ENCODE data around the gene BAIAP2L1. TPM values are rescaled to one million over a fixed set of nuclear protein-coding genes. Genes with fewer than 3 reads are reported as not detected.

BAIAP2L1 gene
- total RNA-seq, 4 donors from 2014 or later, result 17.2 to 28.9 (median 20.7) TPM

GRCh38 chr7:98278408-98278807, 122.5 kb downstream of the BAIAP2L1 start:
- intact Hi-C loops (cut with DNase I; ENCODE audit: low total_unique reads), result no loop called here
- TF ChIP-seq, protein P1, sequence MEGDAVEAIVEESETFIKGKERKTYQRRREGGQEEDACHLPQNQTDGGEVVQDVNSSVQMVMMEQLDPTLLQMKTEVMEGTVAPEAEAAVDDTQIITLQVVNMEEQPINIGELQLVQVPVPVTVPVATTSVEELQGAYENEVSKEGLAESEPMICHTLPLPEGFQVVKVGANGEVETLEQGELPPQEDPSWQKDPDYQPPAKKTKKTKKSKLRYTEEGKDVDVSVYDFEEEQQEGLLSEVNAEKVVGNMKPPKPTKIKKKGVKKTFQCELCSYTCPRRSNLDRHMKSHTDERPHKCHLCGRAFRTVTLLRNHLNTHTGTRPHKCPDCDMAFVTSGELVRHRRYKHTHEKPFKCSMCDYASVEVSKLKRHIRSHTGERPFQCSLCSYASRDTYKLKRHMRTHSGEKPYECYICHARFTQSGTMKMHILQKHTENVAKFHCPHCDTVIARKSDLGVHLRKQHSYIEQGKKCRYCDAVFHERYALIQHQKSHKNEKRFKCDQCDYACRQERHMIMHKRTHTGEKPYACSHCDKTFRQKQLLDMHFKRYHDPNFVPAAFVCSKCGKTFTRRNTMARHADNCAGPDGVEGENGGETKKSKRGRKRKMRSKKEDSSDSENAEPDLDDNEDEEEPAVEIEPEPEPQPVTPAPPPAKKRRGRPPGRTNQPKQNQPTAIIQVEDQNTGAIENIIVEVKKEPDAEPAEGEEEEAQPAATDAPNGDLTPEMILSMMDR (IDR thresholded peaks at IDR 0.05), result no peak
- no peak for TF ChIP-seq POLR2A (IDR thresholded peaks at IDR 0.05)
- no peak overlapping the region for H3K4me3 ChIP-seq (ENCODE audit: low read depth, poor library complexity, severe bottlenecking)
- DNase-seq (ENCODE audit: low spot score in 2 of 2), result no peak
- 93 to 95% methylated on average over 5 of the region's 5 CpGs for WGBS, 2 donors

DNA sequence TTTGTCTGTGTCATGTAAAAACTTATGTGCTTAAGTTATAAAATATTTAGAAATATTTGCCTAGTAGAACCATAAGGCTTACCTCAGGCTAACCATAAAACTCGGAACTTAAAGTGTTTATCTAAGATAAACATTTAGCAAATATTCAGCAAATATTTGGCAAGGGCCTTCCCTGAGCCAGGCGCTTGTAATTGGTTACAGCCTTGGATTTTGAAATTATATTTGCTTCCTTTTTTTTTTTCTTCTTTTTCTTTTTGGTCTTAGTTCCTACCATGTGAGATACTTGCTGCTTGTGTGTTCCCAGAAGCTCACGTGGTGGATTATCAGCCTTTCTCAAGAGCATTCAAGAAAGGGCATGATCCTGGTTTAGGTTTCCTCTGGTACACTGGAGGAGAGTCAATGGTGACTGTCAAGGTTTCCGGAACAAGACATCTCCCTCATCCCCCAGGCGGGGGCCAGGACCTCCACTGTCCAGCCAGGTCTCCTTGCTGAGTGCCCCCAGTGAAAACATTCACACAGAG, 124.6 kb downstream of the BAIAP2L1 start:
- WGBS, 2 donors, result 55 to 67% methylated on average over 5 of the region's 5 CpGs
- TF ChIP-seq, protein P1 (IDR thresholded peaks at IDR 0.05), result no peak
- no peak for TF ChIP-seq POLR2A (IDR thresholded peaks at IDR 0.05)
- intact Hi-C loops (cut with DNase I; ENCODE audit: low total_unique reads), result no loop called here
- DNase-seq (ENCODE audit: low spot score in 2 of 2), result no peak
- no peak overlapping the region for H3K4me3 ChIP-seq (ENCODE audit: low read depth, poor library complexity, severe bottlenecking)

DNA sequence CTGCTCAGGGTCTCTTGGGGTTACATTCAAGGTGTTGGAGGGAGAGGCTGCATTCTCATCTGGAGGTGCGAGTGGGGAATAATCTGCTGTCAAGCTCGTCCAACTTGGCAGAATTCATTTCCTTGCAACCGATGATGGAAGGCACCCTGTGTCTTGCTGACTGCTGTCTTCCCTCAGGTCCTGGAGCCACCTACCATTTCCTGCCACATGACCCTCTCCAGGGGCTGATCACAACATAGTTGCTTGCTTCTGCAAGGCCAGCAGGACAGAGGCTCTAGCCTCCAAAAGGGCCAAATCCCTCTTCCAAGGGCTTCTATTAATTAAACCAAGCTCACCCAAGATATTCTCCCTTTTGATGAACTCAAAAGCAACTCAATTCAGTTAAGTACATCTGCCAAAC, 133.6 kb downstream of the BAIAP2L1 start:
- intact Hi-C loops (cut with DNase I; ENCODE audit: low total_unique reads), result no loop called here
- 92% methylated on average over 3 of the region's 3 CpGs for WGBS, 2 donors
- DNase-seq (ENCODE audit: low spot score in 2 of 2), result no peak
- H3K4me3 ChIP-seq (ENCODE audit: low read depth, poor library complexity, severe bottlenecking), result no peak overlapping the region
- no peak for TF ChIP-seq POLR2A (IDR thresholded peaks at IDR 0.05)
- TF ChIP-seq, protein P1 (IDR thresholded peaks at IDR 0.05), result no peak

DNA sequence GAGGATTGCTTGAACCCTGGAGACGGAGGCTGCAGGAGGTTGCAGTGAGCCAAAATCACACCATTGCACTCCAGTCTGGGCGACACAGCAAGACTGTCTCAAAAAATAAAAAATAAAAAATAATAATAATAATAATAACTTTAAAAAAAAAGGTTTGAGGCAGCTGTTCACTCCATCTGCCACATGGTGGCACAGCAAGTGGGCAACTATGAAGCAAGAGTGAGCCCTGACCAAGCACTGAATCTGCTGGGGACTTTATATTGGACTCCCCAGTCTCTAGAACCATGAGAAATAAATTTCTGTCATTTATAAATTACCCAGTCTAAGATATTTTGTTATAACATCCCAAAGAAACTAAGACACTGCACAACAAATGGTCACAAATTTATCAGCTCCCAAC, 134.1 kb downstream of the BAIAP2L1 start:
- TF ChIP-seq, protein P1 (IDR thresholded peaks at IDR 0.05), result no peak
- TF ChIP-seq POLR2A (IDR thresholded peaks at IDR 0.05), result no peak
- intact Hi-C loops (cut with DNase I; ENCODE audit: low total_unique reads), result no loop called here
- 66 to 74% methylated on average over 2 of the region's 2 CpGs for WGBS, 2 donors
- no peak overlapping the region for H3K4me3 ChIP-seq (ENCODE audit: low read depth, poor library complexity, severe bottlenecking)
- no peak for DNase-seq (ENCODE audit: low spot score in 2 of 2)

DNA sequence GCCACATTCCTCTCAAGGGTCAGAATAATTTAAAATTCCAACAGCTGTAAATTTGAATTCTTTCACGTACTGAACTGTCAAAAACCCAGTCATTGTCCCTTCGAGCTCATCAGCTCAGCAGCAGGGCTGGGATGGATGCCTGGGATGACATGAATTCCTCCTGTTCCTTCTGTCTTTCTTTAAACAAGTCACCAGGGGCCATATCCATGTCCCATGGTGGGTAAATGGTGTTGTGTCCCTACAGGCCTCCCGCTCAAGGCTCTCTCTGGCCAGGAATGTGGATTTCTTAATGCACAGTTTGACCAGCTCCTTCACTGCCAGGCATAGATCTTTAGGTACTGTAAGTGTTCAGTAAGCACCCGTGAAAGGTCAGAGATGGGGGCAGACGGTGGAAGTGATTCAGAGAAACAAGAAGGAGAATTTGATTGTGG, 135.0 kb downstream of the BAIAP2L1 start:
- no peak for DNase-seq (ENCODE audit: low spot score in 2 of 2)
- 75 to 81% methylated on average over 5 of the region's 5 CpGs for WGBS, 2 donors
- intact Hi-C loops (cut with DNase I; ENCODE audit: low total_unique reads), result no loop called here
- H3K4me3 ChIP-seq (ENCODE audit: low read depth, poor library complexity, severe bottlenecking), result no peak overlapping the region
- TF ChIP-seq POLR2A (IDR thresholded peaks at IDR 0.05), result no peak
- TF ChIP-seq, protein P1 (IDR thresholded peaks at IDR 0.05), result no peak

- no peak for DNase-seq (ENCODE audit: low spot score in 2 of 2)
- intact Hi-C loops (cut with DNase I; ENCODE audit: low total_unique reads), result no loop called here
- no peak for TF ChIP-seq POLR2A (IDR thresholded peaks at IDR 0.05)
- TF ChIP-seq, protein P1 (IDR thresholded peaks at IDR 0.05), result no peak
- WGBS, 2 donors, result 85 to 90% methylated on average over 6 of the region's 6 CpGs
- no peak overlapping the region for H3K4me3 ChIP-seq (ENCODE audit: low read depth, poor library complexity, severe bottlenecking)
Measured at GRCh38 chr7:98257701-98258100, 143.2 kb downstream of the BAIAP2L1 start.
